Fibroblast of pulmonary artery (primary cell): ENCODE measurements around the gene ICA1.

Source experiments
- DNase-seq: peaks from one replicate; pipeline ENCODE4 v3.0.0-alpha.2; 2010; ENCODE audit warnings: low read depth
- H3K4me3 ChIP-seq: replicated peaks from 2 replicates; pipeline ENCODE4 v1.5.1; 2011; ENCODE audit warnings: low read depth, mild to moderate bottlenecking, control low read depth, low read length, moderate library complexity
- TF ChIP-seq, protein P1 (sequence below): IDR thresholded peaks from 2 replicates; pipeline ENCODE4 v1.5.1; 2011; ENCODE audit warnings: mild to moderate bottlenecking, control low read depth, low read length, inconsistent platforms; ENCODE audit errors: missing control alignments

The ICA1 gene

DNA sequence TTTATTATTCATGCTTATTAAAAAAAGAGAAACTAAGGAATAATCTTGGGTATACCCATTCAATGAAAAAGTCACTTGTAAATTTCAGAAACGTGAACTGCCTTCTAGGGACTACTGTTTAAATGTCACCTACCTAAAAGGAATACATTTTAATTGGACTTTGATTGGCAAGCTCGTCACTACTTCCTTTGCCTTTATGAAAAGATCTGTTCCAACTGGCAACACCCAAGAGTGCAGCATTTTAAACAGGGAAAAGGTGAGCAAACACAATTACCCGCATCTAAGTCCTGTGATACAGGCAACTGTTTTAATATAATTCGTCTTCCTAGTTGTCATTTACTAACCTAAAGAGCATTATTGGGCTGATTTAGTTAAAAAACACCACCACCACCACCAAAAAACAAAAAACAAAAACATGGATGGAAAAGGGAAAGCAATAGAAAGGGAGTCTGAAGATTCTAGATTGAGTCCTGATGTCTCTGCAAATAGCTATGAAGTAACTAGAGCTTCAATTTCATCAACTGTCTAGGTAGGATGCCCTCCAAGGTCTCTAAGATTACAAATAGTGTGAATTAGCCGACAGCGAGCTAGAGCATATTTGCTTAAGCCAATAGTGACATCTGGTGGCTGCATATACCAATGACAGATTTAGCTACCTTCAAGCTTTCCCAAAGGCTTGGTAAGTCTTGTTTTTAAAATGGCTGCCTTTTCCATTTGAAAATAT, 33.8 kb upstream of the ICA1 start:
- peak; percentile 84 for DNase-seq
- no peak overlapping the region for H3K4me3 ChIP-seq
- TF ChIP-seq, protein P1, sequence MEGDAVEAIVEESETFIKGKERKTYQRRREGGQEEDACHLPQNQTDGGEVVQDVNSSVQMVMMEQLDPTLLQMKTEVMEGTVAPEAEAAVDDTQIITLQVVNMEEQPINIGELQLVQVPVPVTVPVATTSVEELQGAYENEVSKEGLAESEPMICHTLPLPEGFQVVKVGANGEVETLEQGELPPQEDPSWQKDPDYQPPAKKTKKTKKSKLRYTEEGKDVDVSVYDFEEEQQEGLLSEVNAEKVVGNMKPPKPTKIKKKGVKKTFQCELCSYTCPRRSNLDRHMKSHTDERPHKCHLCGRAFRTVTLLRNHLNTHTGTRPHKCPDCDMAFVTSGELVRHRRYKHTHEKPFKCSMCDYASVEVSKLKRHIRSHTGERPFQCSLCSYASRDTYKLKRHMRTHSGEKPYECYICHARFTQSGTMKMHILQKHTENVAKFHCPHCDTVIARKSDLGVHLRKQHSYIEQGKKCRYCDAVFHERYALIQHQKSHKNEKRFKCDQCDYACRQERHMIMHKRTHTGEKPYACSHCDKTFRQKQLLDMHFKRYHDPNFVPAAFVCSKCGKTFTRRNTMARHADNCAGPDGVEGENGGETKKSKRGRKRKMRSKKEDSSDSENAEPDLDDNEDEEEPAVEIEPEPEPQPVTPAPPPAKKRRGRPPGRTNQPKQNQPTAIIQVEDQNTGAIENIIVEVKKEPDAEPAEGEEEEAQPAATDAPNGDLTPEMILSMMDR: peak; percentile 66

DNA sequence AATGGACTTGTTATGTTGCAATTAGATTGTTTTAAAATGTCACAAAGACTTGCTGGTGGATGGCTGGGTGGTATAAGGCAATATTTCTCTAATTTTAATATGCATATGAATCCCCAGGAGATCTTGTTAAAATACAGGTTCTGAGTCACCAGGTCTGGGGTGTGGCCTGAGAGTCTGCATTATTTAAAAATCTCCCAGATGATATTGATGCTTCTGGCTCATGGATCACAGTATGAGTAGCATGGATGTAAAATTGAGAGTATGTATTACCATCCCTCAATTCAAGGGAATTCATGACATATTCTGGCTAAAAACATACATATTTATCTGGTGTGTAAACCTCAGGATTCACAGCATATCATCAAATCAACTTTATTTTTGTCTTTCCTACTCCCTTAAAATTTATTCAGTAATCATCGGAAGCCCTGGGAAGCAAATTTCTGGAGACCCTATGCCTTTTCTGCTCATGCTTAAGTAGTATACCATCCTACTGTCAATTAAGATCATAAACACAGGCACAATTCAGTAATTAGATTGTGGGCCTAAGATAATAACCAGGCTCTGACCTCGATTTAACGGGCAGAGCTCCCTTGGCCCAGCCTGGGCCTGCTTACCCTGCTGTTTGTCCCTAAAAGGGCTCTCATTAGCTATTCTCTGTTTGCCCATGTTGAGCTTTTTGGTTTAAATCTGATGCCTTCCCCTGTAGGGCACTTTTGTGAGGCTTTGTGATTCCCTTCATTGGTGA, 29.6 kb upstream of the ICA1 start:
- H3K4me3 ChIP-seq: no peak overlapping the region
- TF ChIP-seq, protein P1: no peak
- no peak for DNase-seq

DNA sequence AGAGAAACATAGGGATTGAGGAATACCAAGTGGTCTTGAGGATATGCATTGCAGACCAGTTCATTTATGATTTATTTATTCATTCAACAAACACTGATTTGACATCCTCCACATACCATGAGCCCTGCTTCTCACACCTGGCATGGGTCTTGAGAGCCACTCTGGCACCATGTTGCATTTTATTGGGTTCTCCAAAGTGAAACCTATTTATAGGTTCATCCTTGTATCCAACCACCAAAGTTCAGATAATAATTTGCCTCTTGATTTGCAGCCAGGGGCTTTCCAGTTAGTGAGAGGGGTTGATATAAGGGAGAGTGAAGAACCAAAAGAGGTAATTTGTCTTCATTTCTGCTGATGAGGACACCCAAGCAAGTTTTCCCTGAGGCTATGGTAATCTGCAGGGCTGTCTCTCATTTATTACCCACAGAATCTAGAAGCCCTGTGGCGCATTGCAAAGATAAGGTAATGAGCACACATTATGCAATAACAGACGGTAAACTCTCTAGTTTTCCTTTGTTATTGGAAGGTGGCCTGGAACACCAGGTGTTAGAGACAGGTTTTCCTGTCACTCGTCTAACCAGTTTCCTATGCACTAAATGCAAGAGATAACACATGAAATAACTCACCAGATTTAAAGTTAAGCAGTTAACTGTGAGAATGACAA, 28.8 kb upstream of the ICA1 start:
- H3K4me3 ChIP-seq: no peak overlapping the region
- no peak for DNase-seq
- TF ChIP-seq, protein P1: no peak

DNA sequence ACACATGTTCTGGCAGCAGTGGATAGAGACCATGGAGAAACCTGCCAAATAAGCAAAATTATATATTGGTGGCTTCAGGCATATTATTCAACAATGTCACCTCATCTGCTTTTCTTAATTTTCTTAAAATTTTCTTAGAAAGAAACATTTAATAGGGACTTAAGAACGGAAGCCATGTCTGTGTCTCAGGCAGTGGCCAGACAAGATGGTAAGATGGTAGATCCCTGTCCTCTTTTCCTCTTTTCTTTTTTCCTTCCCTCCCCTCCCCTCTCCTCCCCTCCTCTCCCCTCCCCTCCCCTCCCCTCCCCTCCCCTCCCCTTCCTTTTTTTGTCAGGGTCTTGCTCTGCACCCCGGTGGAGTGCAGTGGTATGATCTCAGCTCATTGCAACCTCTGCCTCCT, 24.2 kb upstream of the ICA1 start:
- no peak for DNase-seq
- H3K4me3 ChIP-seq: no peak overlapping the region
- TF ChIP-seq, protein P1: no peak

DNA sequence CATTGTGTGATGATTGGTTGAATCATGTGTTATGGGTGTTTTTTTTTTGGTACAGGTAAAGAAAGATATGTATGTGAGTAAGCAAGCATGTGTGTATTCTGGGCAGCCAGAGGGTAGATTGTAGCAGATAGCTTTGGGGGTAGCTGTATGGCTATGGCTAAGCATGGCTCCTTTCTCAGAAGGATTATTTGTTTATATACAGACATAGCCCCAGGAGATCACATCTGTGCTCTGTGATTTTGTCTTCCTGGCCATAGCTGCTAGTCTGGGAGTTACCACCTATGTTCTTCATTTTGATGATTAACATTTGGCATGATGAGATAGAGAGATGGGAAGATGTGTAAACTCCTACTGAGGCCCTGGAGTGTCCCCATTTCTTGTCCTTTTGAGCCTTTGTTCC, 23.2 kb upstream of the ICA1 start:
- DNase-seq: no peak
- TF ChIP-seq, protein P1: no peak
- no peak overlapping the region for H3K4me3 ChIP-seq

DNA sequence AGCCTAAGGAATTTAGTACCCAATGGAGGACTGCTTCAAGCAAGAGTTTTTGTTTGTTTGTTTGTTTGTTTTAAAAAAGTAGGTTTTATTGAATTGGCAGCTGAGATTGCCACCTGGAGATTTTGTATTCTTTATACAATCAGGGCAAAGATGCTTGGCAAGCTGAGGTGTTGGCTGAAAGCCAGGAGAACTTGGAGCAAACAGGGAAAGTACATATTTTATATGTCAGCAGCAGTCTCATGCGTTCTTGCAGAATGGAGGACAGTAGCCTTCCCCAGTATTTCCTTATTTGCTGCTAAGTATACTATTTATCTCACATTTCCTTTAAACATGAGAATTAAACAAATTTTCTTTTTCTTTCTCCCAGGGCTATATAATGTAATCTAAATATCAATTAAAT, 22.6 kb upstream of the ICA1 start:
- H3K4me3 ChIP-seq: no peak overlapping the region
- no peak for DNase-seq
- TF ChIP-seq, protein P1: no peak
